Testis (tissue), 5 donors: ENCODE measurements around the gene C2orf15. TPM values are rescaled to one million over a fixed set of nuclear protein-coding genes. Genes with fewer than 3 reads are reported as not detected.

Experiments used
- DNase-seq: peaks from one replicate; pipeline ENCODE4 v3.0.0-alpha.2; 2019
- H3K27ac ChIP-seq, 2 donors: fragments of 200-600 bp; sonication (generic); one replicate each; pipeline ENCODE4 v1.5.1; 2019
- H3K27me3 ChIP-seq: fragments of 200-600 bp; sonication (generic); one replicate; pipeline ENCODE4 v1.5.1; 2019
- H3K36me3 ChIP-seq: fragments of 200-600 bp; sonication (generic); one replicate; pipeline ENCODE4 v1.5.1; 2017; ENCODE audit warnings: low read depth; ENCODE audit errors: missing control alignments
- H3K4me1 ChIP-seq: fragments of 200-600 bp; sonication (generic); one replicate; pipeline ENCODE4 v1.5.1; 2019
- H3K4me3 ChIP-seq, 2 donors: fragments of 200-600 bp; sonication (generic); one replicate each; pipeline ENCODE4 v1.5.1; 2017 to 2019
- H3K9me3 ChIP-seq: fragments of 200-600 bp; sonication (generic); one replicate; pipeline ENCODE4 v1.5.1; 2017
- POLR2A ChIP-seq: fragments of 450-650 bp; IDR thresholded peaks from one replicate; pipeline ENCODE4 v1.6.1; 2017; ENCODE audit warnings: antibody characterized with exemption, mild to moderate bottlenecking, moderate library complexity
- WGBS, 2 donors: methylation state at CpG; one replicate each; pipeline ENCODE4 v1.1.5; 2018; 5-methylcytosine and 5-hydroxymethylcytosine counted together
- intact Hi-C: fragments of 100-400 bp; cut with DNase I; formaldehyde crosslinking; loops from one replicate; pipeline ENCODE4 v1.15.1; 2023; ENCODE audit warnings: low total_unique reads
- long read RNA-seq, 2 donors: transcript quantifications; one replicate each; lab custom pipeline, GENCODE V29; 2026
- polyA plus RNA-seq: library from polyadenylated mRNA; stranded (reverse); fragments of 350-450 nt; fragmentation: Illumina TruSeq; extraction: RNeasy Lipid Tissue Mini Kit (QIAGEN cat#74804); gene quantifications from one replicate; pipeline ENCODE4 v1.2.3, GENCODE V29; 2014; ENCODE audit warnings: low read depth, low replicate concordance; ENCODE audit not compliant: insufficient read depth
- total RNA-seq, 2 donors: library from RNA; depleted of rRNA; stranded (reverse); fragments of >200 nt; gene quantifications; one replicate each; pipeline ENCODE4 v1.2.3, GENCODE V29; 2016
- TF ChIP-seq, protein P1 (sequence below), 3 experiments: fragments of 450-650 bp in 2 of 3; fragments of 200-600 bp in 1 of 3; sonication (generic) in 1 of 3; IDR thresholded peaks; one replicate each; pipeline ENCODE4 v1.5.1; 2016 to 2019; ENCODE audit warnings: antibody characterized with exemption in 3 of 3, mild to moderate bottlenecking in 2 of 3, moderate library complexity in 1 of 3

Gene C2orf15, protein sequence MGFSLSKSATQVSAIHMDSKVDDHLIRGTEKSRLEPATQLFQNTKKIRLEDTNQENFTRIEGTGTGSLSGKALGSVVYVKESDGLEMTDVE
- total RNA-seq (1 to 10 TPM; 1.7 to 3.1 TPM), polyA plus RNA-seq (2.1 TPM)
- long read RNA-seq, donor 1, partial matches to known transcripts, result 0 of 2 reads
- long read RNA-seq, donor 1, other reads (novel, unspliced or antisense), result 0 of 2 reads
- long read RNA-seq, donor 2, partial matches to known transcripts, result 0 of 1 reads
- long read RNA-seq, donor 2, other reads (novel, unspliced or antisense), result 0 of 1 reads

DNA sequence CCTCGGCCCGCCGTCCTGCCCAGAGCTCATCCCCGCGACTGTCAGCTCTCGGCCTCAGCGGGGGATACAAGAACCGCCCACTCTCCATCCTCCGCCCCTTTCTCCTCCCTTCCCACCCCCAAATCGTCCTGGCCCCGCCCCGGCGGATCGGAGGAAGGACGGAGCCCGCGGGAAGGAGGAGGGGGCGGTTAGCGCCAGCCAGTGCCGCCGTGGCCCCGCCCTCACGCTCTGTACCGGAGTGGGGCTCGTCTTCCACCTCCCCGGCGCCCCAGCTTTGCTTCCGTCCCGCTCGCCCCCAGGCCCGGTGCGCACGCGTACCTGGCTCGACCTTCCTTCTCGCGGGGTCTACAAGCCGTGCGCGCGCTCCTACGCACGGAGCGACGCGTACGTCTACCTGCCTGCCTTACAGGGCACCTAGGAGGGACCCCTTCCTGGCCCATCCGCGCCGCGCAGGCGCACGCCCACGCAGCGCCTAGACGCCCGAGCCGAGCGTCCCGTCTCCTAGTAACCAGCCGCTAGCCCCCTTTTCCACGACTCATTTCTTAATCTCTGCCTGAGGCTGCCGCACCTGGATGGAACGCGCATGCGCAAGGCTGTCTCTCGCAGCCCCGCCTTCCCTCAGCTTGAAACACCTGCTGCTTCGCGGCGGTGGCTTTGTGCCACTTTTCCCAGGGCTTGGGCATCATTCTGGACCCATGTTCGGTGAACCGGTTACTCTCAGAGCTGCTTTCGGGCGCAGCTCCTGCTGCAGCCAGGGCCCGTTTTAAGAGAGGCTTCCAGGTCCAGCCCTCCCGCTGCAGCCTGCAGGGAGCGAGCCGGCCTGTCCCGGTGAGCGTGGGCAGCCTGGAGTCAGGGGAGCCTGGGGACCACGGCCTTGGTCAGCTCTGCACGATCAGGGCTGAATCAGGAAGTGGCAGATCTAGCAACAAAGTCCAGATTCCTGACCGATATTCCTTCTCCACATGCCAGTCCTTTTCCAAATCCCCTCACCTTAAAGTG is at the start of gene C2orf15:
Gene C2orf15, plus strand, starts transcription at position 598 of the 999 bp plus-strand sequence. CDS start 8,852 bp downstream, outside the sequence.
- intact Hi-C loops, result no loop called here
- peak; percentile 96 for DNase-seq

DNA sequence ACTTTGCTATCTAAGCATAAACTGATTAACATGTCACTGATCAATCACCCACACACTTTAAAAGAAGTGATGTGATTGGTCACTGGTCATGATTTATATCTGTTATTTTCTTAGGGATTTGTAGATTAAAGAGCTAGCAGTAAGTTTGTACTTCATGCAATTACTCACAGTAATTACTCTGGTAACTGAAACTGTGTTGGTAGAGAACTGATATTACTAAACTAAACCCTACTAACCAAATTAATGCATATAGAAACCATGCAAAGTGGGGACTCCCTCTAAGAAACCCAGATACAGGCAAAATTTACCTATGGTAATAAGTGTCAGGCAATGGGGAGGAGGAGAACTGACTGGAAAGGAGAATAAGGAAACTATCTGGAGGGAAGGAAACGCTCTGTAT is 44.8 kb upstream of the C2orf15 start:
- Histone ChIP-seq H3K4me3 (no peak overlapping the region), H3K4me1 (no peaks in the 10 kb centered on the region), H3K9me3 (no peaks in the 10 kb centered on the region), H3K27ac (no peak overlapping the region), H3K36me3 (no peaks in the 10 kb centered on the region), H3K27me3 (no peaks in the 10 kb centered on the region)
- TF ChIP-seq, protein P1, sequence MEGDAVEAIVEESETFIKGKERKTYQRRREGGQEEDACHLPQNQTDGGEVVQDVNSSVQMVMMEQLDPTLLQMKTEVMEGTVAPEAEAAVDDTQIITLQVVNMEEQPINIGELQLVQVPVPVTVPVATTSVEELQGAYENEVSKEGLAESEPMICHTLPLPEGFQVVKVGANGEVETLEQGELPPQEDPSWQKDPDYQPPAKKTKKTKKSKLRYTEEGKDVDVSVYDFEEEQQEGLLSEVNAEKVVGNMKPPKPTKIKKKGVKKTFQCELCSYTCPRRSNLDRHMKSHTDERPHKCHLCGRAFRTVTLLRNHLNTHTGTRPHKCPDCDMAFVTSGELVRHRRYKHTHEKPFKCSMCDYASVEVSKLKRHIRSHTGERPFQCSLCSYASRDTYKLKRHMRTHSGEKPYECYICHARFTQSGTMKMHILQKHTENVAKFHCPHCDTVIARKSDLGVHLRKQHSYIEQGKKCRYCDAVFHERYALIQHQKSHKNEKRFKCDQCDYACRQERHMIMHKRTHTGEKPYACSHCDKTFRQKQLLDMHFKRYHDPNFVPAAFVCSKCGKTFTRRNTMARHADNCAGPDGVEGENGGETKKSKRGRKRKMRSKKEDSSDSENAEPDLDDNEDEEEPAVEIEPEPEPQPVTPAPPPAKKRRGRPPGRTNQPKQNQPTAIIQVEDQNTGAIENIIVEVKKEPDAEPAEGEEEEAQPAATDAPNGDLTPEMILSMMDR (IDR thresholded peaks at IDR 0.05), result no peak
- TF ChIP-seq POLR2A, result no peak
- intact Hi-C loops, result no loop called here
- WGBS, 2 donors, result 83 to 90% methylated on average over 1 of the region's 1 CpG
- DNase-seq, result no peak

More for the DNA sequence above, at the start of gene C2orf15:
- Histone ChIP-seq H3K9me3 (no peaks in the 10 kb centered on the region), H3K4me1 (peaks cover 3% of the 10 kb centered on the region), H3K27ac (peak within 1 kb of the TSS; percentile 86), H3K36me3 (no peaks in the 10 kb centered on the region), H3K27me3 (no peaks in the 10 kb centered on the region), H3K4me3 (peak within 1 kb of the TSS; percentile 72 to 94)
- TF ChIP-seq, protein P1 (IDR thresholded peaks at IDR 0.05), result no peak
- peak; percentile 63 for TF ChIP-seq POLR2A
- WGBS, 2 donors, result 0 to 1% methylated on average over 44 to 79 of the region's 84 CpGs

DNA sequence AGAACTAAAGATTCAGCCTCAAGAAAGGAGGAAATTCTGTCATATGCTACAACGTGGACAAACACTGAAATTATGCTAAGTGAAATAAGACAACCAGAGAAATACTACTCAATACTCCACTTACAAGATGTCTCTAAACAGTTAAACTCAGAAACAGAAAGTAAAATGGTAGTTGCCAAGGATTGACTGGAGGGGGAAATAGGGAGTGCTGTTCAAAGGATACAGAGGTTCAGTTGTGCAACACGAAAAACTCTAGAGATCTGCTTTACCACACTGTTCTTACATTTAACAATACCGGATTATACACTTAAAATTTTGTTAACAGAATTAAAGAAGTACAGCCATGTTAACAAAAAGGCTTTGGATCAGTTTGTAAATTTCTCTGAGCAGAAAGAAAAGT is 39.8 kb upstream of the C2orf15 start:
- TF ChIP-seq POLR2A, result no peak
- TF ChIP-seq, protein P1 (IDR thresholded peaks at IDR 0.05), result no peak
- DNase-seq, result no peak
- H3K4me3 ChIP-seq, result no peak overlapping the region
- H3K27ac ChIP-seq, result no peak overlapping the region
- H3K9me3 ChIP-seq, result no peaks in the 10 kb centered on the region
- intact Hi-C loops, result no loop called here
- H3K4me1 ChIP-seq, result no peaks in the 10 kb centered on the region
- no peaks in the 10 kb centered on the region for H3K27me3 ChIP-seq
- 33 to 36% methylated on average over 3 of the region's 3 CpGs for WGBS, 2 donors
- H3K36me3 ChIP-seq, result no peaks in the 10 kb centered on the region

DNA sequence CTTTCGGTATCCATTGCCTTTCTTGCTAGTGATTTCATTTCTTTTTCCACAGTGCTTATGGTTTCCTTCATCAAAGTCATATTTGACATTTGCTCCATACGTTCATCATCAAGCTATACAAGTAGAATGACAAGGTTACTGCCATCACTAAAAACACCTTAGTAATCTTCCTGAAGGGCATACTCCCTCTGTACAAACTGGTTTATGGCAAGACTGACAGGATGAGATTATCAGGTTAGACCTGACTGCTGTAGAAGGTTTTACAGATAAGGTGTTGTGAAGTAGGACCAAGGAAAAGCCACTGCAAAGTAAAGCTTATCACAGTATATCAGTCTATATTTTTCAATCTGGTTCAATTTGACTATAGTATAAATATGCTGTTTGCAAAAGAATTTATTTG is 37.5 kb upstream of the C2orf15 start:
- DNase-seq, result no peak
- Histone ChIP-seq H3K27me3 (no peaks in the 10 kb centered on the region), H3K4me3 (no peak overlapping the region), H3K36me3 (no peaks in the 10 kb centered on the region), H3K9me3 (no peaks in the 10 kb centered on the region), H3K27ac (no peak overlapping the region), H3K4me1 (no peaks in the 10 kb centered on the region)
- no peak for TF ChIP-seq POLR2A
- TF ChIP-seq, protein P1 (IDR thresholded peaks at IDR 0.05), result no peak
- WGBS, 2 donors, result 92 to 96% methylated on average over 2 of the region's 2 CpGs
- intact Hi-C loops, result no loop called here
